HG02798 (cell line): ENCODE data around the gene TUT7.

Experiments used
- ATAC-seq: cut with Tn5 transposase; IDR thresholded peaks from one replicate; pipeline ENCODE4 v1.9.1; 2021; ENCODE audit warnings: mild to moderate bottlenecking; ENCODE audit not compliant: unreplicated experiment, poor library complexity

The TUT7 gene

GRCh38 chr9:86351880-86352279, 2.3 kb downstream of the TUT7 start:
- no peak for ATAC-seq

- no peak for ATAC-seq
These were observed 4.0 kb downstream of the TUT7 start for GRCh38 chr9:86350006-86350760.

GRCh38 chr9:86349271-86349670, 4.9 kb downstream of the TUT7 start:
- no peak for ATAC-seq

GRCh38 chr9:86347991-86348390, 6.2 kb downstream of the TUT7 start:
- ATAC-seq, result no peak

GRCh38 chr9:86344818-86345217, 9.4 kb downstream of the TUT7 start:
- ATAC-seq, result no peak

- ATAC-seq, result no peak
These were observed 11.9 kb downstream of the TUT7 start for GRCh38 chr9:86342269-86342668.

- no peak for ATAC-seq
These were observed 13.2 kb downstream of the TUT7 start for GRCh38 chr9:86341007-86341491.

- peak; percentile 30 for ATAC-seq
These were observed 13.7 kb downstream of the TUT7 start for GRCh38 chr9:86340356-86341006.

- ATAC-seq, result peak; percentile 35
These were observed 16.6 kb downstream of the TUT7 start for GRCh38 chr9:86337469-86338108.

GRCh38 chr9:86336058-86336457, 18.2 kb downstream of the TUT7 start:
- no peak for ATAC-seq

- ATAC-seq, result no peak
These were observed 20.6 kb downstream of the TUT7 start for GRCh38 chr9:86333651-86334050.

GRCh38 chr9:86330186-86330585, 24.0 kb downstream of the TUT7 start:
- ATAC-seq, result no peak

- no peak for ATAC-seq
These were observed 24.6 kb downstream of the TUT7 start for GRCh38 chr9:86329649-86330048.

- ATAC-seq, result no peak
These were observed 26.1 kb downstream of the TUT7 start for GRCh38 chr9:86328156-86328555.

- ATAC-seq, result no peak
These were observed 27.7 kb downstream of the TUT7 start for GRCh38 chr9:86326536-86326935.

- ATAC-seq, result no peak
These were observed 29.3 kb downstream of the TUT7 start for GRCh38 chr9:86324901-86325300.

GRCh38 chr9:86324308-86324707, 29.9 kb downstream of the TUT7 start:
- peak; percentile 42 for ATAC-seq

GRCh38 chr9:86322973-86323644, 31.1 kb downstream of the TUT7 start:
- ATAC-seq, result no peak

- ATAC-seq, result no peak
These were observed 32.8 kb downstream of the TUT7 start for GRCh38 chr9:86321373-86321772.

GRCh38 chr9:86318187-86318586, 36.0 kb downstream of the TUT7 start:
- no peak for ATAC-seq

GRCh38 chr9:86315078-86315477, 39.1 kb downstream of the TUT7 start:
- no peak for ATAC-seq
